NCI-H460 (cell line): ENCODE results near the gene ATPAF1. TPM values are rescaled to one million over a fixed set of nuclear protein-coding genes. Genes with fewer than 3 reads are reported as not detected.
"Not testable (repeated sequence)": the region's sequence is repeated elsewhere in the genome, so short reads cannot be mapped to it uniquely, and the experiment has no call there.

Source experiments
- DNase-seq: peaks from one replicate; pipeline ENCODE4 v3.0.0-alpha.2; 2016; ENCODE audit warnings: low read depth; ENCODE audit errors: extremely low read depth
- total RNA-seq: library from RNA; depleted of rRNA; stranded (reverse); fragments of >200 nt; shearing (Covaris generic); gene quantifications from 2 replicates; pipeline ENCODE4 v1.2.3, GENCODE V29; 2014

Gene ATPAF1
- total RNA-seq, 1 experiment from 2014 or later, result 50.2 TPM

DNA sequence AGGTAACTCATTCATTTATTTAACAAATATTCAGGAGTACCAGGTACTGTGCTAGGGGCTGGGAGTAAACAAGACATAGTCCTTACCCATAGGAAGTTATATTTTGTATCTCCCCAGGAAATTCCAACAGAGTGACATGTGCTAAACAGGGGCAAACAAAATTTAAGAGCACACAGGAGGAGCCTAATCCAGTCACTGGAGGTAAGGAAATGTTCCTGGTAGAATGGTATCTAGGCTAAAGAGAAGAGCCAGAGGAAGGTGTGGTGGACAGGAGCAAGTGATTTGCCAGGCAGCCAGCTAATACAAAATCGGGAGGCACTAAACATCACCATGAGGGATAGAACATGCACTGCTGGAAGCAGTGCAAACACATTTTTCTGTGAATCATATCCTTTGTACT lies 13.9 kb upstream of the ATPAF1 start:
- DNase-seq, result no peak

DNA sequence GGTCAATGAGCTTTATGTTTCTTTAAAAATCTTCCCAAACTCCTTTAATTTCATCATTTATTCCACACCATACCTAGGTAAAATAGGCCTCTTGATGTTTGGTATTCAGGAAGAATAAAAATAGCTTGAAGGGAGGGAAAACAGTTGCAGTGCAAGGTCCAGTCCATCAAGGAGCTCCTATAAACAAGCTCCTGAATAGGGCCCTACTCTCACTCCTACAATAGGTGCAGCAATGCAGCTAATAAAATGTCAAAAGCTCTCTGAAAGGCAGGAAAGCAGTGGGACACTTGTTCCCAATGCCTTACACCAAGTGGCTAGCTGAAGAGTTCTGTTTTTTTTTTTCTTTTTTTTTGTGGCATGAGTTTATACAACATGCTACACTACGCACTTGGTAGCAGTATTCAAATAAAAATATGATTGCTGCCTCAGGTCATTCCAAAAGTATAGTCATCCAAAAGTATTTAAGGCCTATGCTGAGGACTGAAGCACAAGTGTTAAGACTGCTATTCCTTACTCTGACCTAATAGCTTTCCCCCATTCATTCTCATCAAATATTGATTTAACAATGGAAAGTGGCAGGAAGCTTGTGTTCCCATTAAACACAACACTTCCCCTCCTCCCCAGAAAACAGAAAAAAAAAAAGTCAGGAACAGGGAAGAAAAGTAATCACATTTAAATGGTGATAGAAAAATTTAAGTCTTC lies 13.3 kb upstream of the ATPAF1 start:
- no peak for DNase-seq

DNA sequence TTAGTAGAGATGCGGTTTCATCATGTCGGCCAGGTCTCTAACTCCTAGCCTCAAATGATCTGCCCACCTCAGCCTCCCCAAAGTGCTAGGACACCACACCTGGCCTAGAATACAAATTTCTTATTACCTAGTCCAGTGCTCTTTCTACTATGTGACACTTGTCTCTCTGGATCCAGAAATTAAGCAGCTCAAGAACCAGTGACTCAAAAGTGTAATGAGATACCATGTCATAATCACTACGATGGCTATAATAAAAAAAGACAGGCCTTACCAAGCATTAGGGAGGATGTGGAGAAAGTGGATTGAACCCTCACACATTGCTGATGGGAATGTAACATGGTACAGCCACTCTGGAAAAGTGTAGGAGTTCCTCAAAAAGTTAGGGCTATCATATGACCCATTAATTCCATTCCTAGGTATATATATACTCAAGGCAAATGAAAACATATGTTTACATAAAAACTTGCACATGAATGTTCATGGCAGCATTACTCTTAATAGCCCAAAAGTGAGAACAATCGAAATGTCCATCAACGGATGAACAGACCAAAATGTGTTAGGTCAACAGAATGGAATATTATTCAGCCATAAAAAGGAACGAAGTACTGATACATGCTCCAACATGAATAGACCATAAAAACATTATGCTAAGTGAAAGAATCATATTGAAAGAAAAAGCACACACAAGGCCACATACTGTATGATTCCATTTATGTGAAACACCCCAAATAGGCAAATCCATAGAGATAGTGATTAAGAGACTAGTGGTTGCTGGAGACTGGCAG lies 11.8 kb upstream of the ATPAF1 start:
- no peak for DNase-seq

DNA sequence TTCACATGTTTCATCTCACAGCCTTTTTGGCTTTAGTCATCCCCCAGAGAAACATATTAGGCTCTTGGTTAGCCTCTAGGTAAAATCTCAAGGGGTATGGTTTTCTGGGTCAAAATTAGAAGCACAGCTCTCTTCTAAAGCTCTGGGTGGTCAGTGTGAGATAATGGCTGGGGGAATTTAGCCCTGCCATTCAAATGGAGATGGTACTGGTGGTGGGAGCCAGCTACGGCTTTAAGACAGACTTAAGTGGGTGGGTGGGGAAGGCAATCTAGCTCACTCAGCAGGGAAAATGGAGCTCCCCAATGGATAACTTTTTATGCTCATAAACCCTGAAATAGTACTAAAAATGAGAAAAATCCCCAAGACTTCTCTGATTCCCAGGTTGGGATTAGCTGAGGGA lies 9.2 kb upstream of the ATPAF1 start:
- DNase-seq, result no peak

DNA sequence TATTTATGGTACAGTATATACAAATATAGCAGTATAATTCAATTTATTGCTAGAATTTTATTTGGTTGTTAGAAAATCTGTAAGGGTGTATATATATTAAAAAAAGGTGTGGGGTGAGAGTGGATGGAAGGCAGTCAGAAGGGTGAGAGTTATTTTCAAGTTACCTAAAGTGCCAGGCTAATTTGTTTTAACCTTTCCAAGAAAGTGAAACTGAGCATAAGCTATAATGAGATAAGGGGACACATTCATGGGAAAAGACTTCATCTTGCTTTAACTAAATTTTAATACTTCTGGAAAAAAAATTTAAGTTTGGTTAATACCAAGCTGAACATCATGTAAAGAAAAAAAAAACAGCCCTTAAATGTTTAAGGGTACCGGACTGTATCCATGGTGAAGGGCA lies 8.4 kb upstream of the ATPAF1 start:
- DNase-seq, result no peak

DNA sequence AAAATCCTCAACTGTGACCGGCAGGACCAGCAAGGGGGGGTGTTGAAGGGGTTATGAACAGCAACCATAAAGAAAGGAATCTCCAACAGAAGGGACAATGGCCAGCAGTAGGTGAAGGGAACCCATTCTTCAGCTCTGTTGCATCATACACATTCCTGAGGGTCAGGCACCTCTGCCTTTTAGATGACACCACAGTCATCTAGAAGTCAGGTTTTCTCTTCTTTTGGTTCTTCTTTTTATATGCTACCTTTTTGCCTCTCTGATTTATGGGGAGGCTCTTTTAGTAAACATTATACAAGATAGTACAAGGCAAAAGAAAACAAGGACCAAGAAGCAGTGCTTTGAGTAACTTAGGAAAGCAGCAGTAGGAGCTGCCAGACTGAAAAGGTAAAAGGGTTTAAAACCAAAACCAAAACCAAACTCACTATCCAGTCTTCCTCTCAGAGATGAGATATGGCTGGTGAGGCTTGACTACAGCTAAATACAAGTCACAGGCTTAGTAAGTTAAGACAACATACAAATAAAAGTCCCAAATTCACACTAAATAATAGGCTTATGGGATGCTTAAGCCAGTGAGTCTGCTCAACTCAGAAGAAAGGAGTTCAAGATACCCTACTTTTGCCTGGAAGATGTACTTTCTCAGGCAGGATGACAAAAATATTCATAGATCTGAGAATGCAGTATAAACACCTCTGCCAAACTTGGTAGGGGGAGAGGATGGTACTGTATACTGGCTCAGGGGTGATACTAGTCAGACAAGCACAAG lies 7.6 kb upstream of the ATPAF1 start:
- no peak for DNase-seq

DNA sequence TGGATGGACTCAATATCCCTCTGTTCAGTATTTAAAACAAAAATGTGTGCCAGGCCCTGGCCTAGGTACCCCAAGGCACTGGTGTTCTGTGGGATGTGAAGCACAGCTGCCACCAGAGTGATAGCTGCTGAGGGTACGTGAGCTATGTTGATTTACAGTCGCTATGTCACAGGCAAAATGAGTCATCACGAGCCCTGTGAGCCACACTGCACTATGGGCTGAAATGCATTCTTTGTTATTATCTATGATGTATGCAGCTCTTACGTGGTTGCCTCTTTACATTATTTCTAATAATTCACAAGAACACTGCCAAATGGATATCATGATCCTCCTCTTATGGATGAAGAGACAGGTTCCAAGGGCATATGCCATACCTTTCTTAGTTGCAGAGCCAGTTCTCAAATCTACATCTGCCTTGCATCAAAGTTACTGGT lies 5.6 kb upstream of the ATPAF1 start:
- no peak for DNase-seq

DNA sequence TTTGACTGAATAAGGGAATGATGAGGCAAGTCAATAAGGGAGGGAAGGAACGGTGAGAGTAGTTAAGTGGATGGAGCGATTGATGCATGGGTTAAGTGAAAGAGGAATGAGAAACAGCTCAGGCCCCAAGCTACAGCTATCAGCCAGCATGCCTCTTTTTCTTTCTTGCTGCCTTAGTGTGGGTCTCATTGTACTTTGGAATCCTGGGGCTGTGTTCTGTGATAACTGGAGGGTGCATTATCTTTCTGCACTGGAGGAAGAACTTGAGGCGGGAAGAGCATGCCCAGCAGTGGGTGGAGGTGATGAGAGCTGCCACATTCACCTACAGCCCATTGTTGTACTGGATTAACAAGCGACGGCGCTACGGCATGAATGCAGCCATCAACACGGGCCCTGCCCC lies 4.5 kb upstream of the ATPAF1 start:
- no peak for DNase-seq

DNA sequence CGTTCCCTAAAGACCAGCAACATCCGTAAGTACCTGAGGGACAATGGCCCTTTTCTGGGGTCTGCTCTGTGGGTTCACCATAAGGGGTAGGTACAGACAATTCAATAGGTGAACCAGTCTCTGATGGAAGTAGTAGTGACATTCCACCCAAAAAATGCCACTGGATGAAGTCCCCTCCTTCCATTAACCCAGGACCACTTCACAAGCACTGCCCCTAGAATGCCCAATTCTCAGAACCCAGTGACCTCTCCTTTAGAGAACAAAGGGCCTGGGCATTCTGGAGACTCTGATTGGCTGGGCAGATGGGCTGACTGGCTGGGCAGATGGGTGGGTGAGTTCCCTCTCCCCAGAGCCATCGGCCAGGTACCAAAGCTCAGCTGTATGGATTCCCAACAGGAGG lies 3.4 kb upstream of the ATPAF1 start, which contains the start of gene TEX38:
TEX38 (plus strand) TSS at position 301 of the 400 bp plus-strand sequence; CDS start at position 382, 81 bp downstream.
- no peak for DNase-seq

DNA sequence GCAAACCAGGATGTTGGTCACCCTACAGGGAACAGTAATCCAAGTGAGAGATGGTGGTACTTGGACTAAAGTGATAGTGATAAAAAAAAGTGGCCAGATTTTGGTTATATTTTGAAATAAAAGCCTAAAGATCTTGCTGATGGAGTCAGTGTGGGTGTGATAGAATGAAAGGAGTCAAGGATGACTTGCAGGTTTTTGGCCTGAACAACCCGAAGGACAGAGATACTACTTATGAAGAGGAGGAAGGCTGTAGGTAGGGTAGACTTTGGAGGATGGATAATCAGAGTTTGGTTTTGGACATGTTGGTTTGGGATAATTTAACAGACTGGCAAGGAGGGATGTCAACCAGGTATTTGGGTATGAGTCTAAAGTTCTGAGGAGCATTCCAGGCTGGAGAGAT lies 2.0 kb upstream of the ATPAF1 start:
- DNase-seq, result no peak

DNA sequence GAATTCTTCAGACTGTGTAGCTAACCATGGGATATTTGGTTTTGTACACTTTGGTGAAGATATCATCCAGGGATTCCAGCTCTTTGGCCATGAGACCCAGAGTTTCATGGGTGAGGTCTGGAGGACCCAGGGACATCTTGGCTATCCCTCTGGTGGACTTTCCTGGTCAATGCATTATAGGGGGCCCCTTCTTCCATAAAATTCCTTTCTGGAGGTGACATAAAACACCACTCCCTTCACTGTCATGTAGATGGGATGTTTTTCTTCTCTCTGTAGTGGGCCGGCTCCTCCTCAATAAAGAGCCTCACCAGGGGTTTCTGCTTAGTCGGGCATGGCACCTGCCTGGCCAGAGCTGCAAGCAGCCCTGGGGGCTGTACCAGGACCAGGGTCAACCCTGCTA lies 2.2 kb downstream of the ATPAF1 start:
- DNase-seq, result no peak

DNA sequence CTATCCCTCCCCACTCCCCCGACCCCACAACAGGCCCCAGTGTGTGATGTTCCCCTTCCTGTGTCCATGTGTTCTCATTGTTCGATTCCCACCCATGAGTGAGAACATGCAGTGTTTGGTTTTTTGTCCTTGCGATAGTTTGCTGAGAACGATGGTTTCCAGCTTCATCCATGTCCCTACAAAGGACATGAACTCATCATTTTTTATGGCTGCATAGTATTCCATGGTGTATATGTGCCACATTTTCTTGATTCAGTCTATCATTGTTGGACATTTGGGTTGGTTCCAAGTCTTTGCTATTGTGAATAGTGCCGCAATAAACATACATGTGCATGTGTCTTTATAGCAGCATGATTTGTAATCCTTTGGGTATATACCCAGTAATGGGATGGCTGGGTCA lies 5.2 kb downstream of the ATPAF1 start:
- not testable (repeated sequence) for DNase-seq

DNA sequence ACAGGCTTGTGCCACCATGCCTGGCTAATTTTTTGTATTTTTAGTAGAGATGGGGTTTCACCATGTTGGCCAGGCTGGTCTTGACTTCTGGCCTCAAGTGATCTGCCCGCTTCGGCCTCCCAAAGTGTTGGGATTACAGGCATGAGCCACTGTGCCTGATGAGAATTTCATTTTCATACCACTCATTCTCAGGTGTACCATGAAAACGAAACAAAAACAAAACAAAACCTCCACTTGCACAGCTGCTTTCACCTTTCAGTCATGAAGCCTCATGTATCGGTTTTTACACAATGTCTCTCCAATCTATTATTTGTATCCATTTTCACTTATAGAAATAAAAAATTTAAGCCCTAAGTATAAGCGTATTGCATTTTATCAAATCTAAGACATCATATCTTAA lies 8.0 kb downstream of the ATPAF1 start:
- DNase-seq, result not testable (repeated sequence)

DNA sequence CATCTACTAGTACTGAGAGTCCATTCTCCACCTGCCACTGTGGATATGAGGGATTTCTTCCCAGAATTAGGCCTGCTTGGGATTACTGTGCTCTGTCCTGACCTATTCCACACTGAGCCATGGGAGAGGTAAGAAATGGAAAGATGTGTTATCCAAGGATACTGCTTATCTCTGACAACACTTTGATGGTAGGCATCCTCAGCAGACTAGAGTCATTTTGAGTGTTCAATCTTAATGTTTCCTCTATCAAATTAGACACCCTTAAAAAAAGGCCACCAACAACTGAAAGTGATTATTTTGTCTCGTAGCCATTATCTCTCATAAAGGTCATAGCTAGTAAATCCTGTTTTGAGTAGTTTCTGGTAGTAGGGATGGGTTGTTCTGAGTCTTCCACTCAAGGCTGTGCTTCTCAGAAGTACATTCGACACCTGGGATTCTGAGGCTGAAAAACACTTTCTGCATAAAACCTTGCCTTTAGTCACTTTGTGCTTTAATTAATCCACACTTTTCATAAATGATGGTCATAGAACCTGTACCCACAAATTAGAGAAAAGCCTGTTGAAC lies 8.8 kb downstream of the ATPAF1 start:
- DNase-seq, result no peak

DNA sequence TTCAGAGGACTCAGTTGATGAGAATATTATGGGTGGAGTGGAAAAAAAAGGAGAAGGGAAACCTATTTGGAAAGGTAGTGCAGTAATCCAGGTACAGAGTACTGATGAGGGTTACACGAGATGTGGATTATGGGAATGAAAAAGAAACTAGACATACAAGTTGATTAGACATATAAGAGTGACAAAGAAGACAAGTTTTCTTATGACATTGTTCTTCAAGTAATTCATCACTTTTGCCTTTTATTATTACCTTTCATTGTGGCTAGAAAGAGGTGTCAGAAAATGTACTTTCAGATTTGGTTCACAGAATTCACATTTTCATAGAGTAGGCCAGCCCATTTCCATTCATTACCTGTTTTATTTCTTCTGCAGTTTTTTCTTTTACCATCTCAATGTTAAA lies 10.4 kb downstream of the ATPAF1 start:
- DNase-seq, result no peak

DNA sequence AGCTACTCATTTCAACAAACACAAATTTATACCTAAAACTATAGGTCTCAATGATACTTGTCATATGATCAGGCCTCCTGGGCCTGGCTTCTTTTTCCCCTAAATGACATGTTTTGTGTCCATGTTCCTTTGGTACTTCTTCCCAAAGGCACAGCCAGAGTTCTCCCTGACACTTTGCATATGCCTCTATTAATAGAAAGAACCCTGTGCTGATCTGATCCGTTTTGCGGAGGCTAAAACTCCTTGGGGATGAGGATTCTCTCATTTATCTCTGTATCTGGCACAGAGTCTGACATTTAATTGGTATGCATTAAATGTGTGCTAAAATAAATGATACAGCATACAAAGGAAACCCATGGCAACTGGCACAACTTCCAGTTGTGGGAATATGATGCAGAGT lies 11.5 kb downstream of the ATPAF1 start:
- no peak for DNase-seq

DNA sequence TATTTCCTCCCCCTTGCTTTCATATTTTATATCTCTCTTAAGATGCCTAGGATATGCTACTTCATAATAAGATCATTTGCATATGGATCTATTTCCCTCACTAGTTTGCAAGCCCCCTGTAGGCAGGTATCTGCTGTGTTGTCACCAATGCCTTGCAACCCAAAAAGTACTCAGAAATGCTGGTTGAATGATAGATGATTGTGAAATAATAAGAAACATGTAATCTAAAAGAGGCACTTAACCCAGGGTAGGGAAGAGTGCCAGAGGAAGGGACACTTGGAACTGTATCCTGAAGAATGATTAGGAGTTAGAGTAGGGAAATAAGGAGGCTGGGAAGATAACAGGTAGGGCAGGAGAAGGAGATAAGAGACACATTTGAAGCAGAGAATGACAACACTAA lies 12.3 kb downstream of the ATPAF1 start:
- no peak for DNase-seq

DNA sequence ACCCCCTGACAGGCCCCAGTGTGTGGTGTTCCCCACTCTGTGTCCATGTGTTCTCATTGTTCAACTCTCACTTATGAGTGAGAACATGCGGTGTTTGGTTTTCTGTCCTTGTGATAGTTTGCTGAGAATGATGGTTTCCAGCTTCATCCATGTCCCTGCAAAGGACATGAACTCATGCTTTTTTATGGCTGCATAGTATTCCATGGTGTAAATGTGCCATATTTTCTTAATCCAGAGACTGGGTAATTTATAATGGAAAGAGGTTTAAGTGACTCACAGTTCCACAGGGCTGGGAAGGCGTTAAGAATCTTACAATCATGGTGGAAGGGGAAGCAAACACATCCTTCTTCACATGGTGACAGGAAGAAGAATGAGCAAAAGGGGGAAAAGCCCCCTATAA lies 13.5 kb downstream of the ATPAF1 start:
- DNase-seq, result not testable (repeated sequence)

DNA sequence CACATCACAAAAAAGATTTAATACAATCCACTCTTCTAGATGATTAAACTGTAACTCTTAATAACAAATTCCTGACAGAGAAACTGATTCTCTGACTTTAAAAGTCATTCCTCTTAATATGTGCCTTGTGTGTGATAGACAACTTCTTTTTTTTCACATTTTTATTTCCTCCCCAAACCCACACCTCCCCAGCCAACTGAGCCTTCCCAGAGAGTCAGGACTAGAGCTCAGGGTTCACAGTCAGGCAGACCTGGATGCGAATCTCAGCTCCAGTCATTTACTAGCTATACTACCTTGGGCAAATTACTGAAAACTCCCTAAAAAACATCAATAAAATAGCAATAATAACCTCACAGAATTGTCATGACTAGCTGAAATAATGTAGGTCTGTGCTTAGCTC lies 14.2 kb downstream of the ATPAF1 start:
- no peak for DNase-seq

DNA sequence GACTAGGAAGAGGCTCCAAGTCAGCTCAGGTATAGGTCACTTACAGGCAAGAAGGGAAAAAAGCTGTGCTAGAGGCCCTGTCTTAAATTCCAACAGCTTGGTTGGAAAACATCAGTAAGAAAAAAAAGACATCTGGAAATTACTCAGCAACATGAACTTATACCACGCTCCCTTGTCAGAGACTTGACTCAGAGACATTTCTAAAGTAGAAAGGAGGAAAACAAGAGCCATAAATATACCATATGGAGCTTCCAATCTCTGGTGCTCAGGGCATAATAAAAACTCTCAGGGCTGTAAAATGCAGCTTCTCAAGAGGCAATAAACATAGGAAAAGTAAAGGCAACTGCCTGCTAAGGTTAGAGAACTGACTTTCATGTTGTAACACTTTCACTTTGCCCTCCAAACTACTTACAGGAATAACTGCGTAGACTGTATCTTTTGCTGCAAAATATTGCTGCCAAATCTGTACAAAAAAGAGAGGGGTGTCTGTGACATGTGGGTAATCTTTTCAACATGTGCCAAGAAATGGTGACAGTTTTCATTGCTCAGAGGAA lies 14.7 kb downstream of the ATPAF1 start:
- no peak for DNase-seq
